CD14-positive monocyte (primary cell): ENCODE data around the gene SOX5. TPM values are rescaled to one million over a fixed set of nuclear protein-coding genes. Genes with fewer than 3 reads are reported as not detected.

Experiments used
- DNase-seq, 3 donors: peaks; one replicate each; pipeline ENCODE4 v3.0.0-alpha.2; 2011 to 2022
- H2AFZ ChIP-seq: 2 replicates; pipeline ENCODE4 v1.6.0; 2012; ENCODE audit warnings: mild to moderate bottlenecking, low read depth, low read length, inconsistent platforms; ENCODE audit not compliant: insufficient read depth, poor library complexity, severe bottlenecking
- H3K27ac ChIP-seq, 2 donors: 1 replicate in 1 of 2; 2 replicates in 1 of 2; pipeline ENCODE4 v1.5.1; 2012 to 2013; ENCODE audit warnings: low read length in 2 of 2, control low read depth in 1 of 2, inconsistent platforms in 1 of 2, low read depth in 1 of 2, mild to moderate bottlenecking in 1 of 2
- H3K27me3 ChIP-seq, 2 donors: one replicate each; pipeline versions ENCODE4 v1.6.0 to v1.6.1; 2011 to 2013; ENCODE audit warnings: low read length in 2 of 2; ENCODE audit not compliant: control insufficient read depth in 2 of 2, insufficient read depth in 2 of 2
- H3K36me3 ChIP-seq, 2 donors: replicated peaks in 1 of 2; 1 replicate in 1 of 2; 2 replicates in 1 of 2; pipeline versions ENCODE4 v1.5.1 to v1.6.1; 2012 to 2013; ENCODE audit warnings: low read length in 2 of 2, control low read depth in 1 of 2, inconsistent platforms in 1 of 2, mild to moderate bottlenecking in 1 of 2; ENCODE audit not compliant: insufficient read depth in 2 of 2, control insufficient read depth in 1 of 2
- H3K4me1 ChIP-seq, 2 donors: 1 replicate in 1 of 2; 2 replicates in 1 of 2; pipeline versions ENCODE4 v1.5.1 to v1.6.1; 2012 to 2013; ENCODE audit warnings: low read length in 2 of 2, control low read depth in 1 of 2, inconsistent platforms in 1 of 2, mild to moderate bottlenecking in 1 of 2, moderate library complexity in 1 of 2; ENCODE audit not compliant: insufficient read depth in 2 of 2, control insufficient read depth in 1 of 2
- H3K4me2 ChIP-seq: replicated peaks from 2 replicates; pipeline ENCODE3; 2012; ENCODE audit warnings: low read length, moderate library complexity, mild to moderate bottlenecking; ENCODE audit not compliant: poor library complexity, severe bottlenecking; ENCODE audit errors: extremely low read depth
- H3K4me3 ChIP-seq, 3 experiments: fragments of 200-600 bp in 1 of 3; sonication (generic) in 1 of 3; replicated peaks in 1 of 3; 1 replicate in 2 of 3; 2 replicates in 1 of 3; pipeline ENCODE4 v1.5.1; 2011 to 2013; ENCODE audit warnings: low read length in 3 of 3, mild to moderate bottlenecking in 3 of 3, control low read depth in 2 of 3, low read depth in 2 of 3, inconsistent platforms in 1 of 3, moderate library complexity in 1 of 3
- H3K79me2 ChIP-seq: 2 replicates; pipeline ENCODE4 v1.6.0; 2012; ENCODE audit warnings: mild to moderate bottlenecking, control low read depth, inconsistent platforms, low read length, moderate library complexity; ENCODE audit not compliant: insufficient read depth
- H3K9ac ChIP-seq: 2 replicates; pipeline ENCODE4 v1.6.0; 2017; ENCODE audit warnings: low read length, mild to moderate bottlenecking; ENCODE audit not compliant: insufficient read depth, poor library complexity, severe bottlenecking
- H3K9me3 ChIP-seq, 2 donors: replicated peaks in 1 of 2; 1 replicate in 1 of 2; 2 replicates in 1 of 2; pipeline versions ENCODE4 v1.5.1 to v1.6.1; 2012 to 2013; ENCODE audit warnings: low read length in 2 of 2, control low read depth in 1 of 2; ENCODE audit not compliant: control insufficient read depth in 1 of 2, insufficient read depth in 1 of 2
- H4K20me1 ChIP-seq: 2 replicates; pipeline ENCODE4 v1.6.0; 2012; ENCODE audit warnings: mild to moderate bottlenecking, low read length, control low read depth, moderate library complexity; ENCODE audit not compliant: insufficient read depth
- H3K27ac Mint-ChIP-seq, 7 donors: one replicate each; pipeline ENCODE4 v1.8.0; 2020; ENCODE audit warnings: mild to moderate bottlenecking in 7 of 7, mixed read lengths in 7 of 7, moderate library complexity in 6 of 7, inconsistent platforms in 2 of 7
- H3K27me3 Mint-ChIP-seq, 3 donors: one replicate each; pipeline ENCODE4 v1.8.0; 2021 to 2022; ENCODE audit warnings: low read depth in 3 of 3, mild to moderate bottlenecking in 3 of 3, mixed read lengths in 3 of 3, moderate library complexity in 3 of 3, inconsistent platforms in 1 of 3
- H3K36me3 Mint-ChIP-seq, 2 donors: one replicate each; pipeline ENCODE4 v1.8.0; 2020; ENCODE audit warnings: mixed read lengths in 2 of 2, inconsistent platforms in 1 of 2, mild to moderate bottlenecking in 1 of 2
- H3K4me1 Mint-ChIP-seq: one replicate; pipeline ENCODE4 v1.8.0; 2020; ENCODE audit warnings: mild to moderate bottlenecking, mixed read lengths
- H3K4me3 Mint-ChIP-seq, 2 donors: one replicate each; pipeline ENCODE4 v1.8.0; 2020; ENCODE audit warnings: mild to moderate bottlenecking in 2 of 2, mixed read lengths in 2 of 2, moderate library complexity in 1 of 2
- H3K9me3 Mint-ChIP-seq, 7 donors: one replicate each; pipeline ENCODE4 v1.8.0; 2020 to 2022; ENCODE audit warnings: mixed read lengths in 7 of 7, mild to moderate bottlenecking in 6 of 7, moderate library complexity in 6 of 7, inconsistent platforms in 2 of 7
- WGBS: methylation state at CpG from one replicate; pipeline ENCODE4 v1.1.5; 2013; ENCODE audit warnings: missing lambda C conversion rate; ENCODE audit not compliant: insufficient coverage; 5-methylcytosine and 5-hydroxymethylcytosine counted together
- intact Hi-C, 2 donors: fragments of 100-400 bp; cut with micrococcal nuclease; formaldehyde crosslinking; loops; one replicate each; pipeline versions ENCODE4 v1.15.0 to v1.15.1; 2023
- polyA plus RNA-seq, 3 donors: library from polyadenylated mRNA; depleted of rRNA in 1 of 3; unstranded in 2 of 3; stranded (reverse) in 1 of 3; fragments of 300-500 nt in 2 of 3; fragments of >200 nt in 1 of 3; fragmentation: Illumina TruSeq in 2 of 3; gene quantifications; 1 replicate in 2 of 3; 2 replicates in 1 of 3; pipeline ENCODE4 v1.2.3, GENCODE V29; 2012 to 2021
- TF ChIP-seq, protein P1 (sequence below): fragments of 200-600 bp; IDR thresholded peaks from one replicate; pipeline ENCODE4 v1.8.0; 2022; ENCODE audit warnings: antibody characterized with exemption, mild to moderate bottlenecking

Gene SOX5
- polyA plus RNA-seq, 3 donors, result not detected

DNA sequence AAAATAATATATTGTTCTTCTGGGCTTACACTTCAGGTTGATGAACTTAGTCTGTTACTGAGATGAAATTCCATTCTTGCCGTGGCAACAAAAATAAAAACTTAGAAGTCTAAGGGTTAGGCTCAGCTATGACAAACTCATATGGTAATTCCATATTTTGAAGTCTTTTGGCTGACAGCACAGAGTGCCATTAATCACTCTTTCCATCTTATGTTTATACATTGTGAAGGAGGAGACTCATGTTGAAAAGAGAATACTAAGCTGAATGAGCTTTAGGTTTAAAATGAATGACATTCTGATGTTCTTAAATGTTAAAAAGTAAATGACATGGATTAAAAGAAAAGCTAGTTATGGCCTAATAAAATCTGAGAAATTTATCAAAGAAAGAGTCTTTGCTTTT lies 291.9 kb downstream of the SOX5 start:
- intact Hi-C loops, result no loop called here
- Histone ChIP-seq H4K20me1 (no peaks in the 10 kb centered on the region), H3K4me2 (no peak overlapping the region), H3K9ac (no peak overlapping the region), H3K36me3 (no peaks in the 10 kb centered on the region), H2AFZ (no peak overlapping the region), H3K27me3 (no peaks in the 10 kb centered on the region), H3K4me3 (no peak overlapping the region), H3K27ac (no peak overlapping the region), H3K9me3 (peaks cover 3 to 6% of the 10 kb centered on the region in 2 donors), H3K4me1 (no peaks in the 10 kb centered on the region), H3K79me2 (no peaks in the 10 kb centered on the region)
- TF ChIP-seq, protein P1, sequence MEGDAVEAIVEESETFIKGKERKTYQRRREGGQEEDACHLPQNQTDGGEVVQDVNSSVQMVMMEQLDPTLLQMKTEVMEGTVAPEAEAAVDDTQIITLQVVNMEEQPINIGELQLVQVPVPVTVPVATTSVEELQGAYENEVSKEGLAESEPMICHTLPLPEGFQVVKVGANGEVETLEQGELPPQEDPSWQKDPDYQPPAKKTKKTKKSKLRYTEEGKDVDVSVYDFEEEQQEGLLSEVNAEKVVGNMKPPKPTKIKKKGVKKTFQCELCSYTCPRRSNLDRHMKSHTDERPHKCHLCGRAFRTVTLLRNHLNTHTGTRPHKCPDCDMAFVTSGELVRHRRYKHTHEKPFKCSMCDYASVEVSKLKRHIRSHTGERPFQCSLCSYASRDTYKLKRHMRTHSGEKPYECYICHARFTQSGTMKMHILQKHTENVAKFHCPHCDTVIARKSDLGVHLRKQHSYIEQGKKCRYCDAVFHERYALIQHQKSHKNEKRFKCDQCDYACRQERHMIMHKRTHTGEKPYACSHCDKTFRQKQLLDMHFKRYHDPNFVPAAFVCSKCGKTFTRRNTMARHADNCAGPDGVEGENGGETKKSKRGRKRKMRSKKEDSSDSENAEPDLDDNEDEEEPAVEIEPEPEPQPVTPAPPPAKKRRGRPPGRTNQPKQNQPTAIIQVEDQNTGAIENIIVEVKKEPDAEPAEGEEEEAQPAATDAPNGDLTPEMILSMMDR, result no peak
- Mint-ChIP-seq H3K27me3 (peaks cover 0 to 2% (median 0%) of the 10 kb centered on the region in 3 donors), H3K9me3 (peaks cover 0 to 10% (median 0%) of the 10 kb centered on the region in 7 donors), H3K4me3 (no peak overlapping the region), H3K27ac (no peak overlapping the region), H3K36me3 (no peaks in the 10 kb centered on the region), H3K4me1 (no peaks in the 10 kb centered on the region)
- no peak for DNase-seq
- no CpG with 5 or more reads among the region's 1 CpG for whole genome bisulfite sequencing

DNA sequence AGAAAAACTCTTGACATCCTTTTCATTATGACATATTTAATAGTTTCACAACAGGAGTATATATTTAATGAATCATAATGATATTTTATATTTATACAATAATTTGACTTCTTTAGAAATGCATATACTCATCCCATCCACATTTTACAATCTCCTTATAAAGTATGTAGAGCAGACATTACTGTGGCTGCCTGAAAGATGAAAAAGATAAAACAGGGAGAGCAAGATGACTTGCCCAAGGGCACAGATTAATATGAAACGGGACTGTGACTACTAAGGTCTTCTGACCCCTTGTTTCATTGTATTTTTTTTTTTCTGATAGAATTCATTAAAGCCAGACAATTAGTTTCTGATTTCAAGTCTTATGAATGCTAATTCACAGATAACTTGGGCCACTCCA lies 293.6 kb downstream of the SOX5 start:
- Histone ChIP-seq H3K9me3 (peaks cover 3 to 6% of the 10 kb centered on the region in 2 donors), H3K27ac (no peak overlapping the region), H3K79me2 (no peaks in the 10 kb centered on the region), H3K4me2 (no peak overlapping the region), H3K4me3 (no peak overlapping the region), H4K20me1 (no peaks in the 10 kb centered on the region), H3K36me3 (no peaks in the 10 kb centered on the region), H3K4me1 (no peaks in the 10 kb centered on the region), H3K27me3 (no peaks in the 10 kb centered on the region), H2AFZ (no peak overlapping the region), H3K9ac (no peak overlapping the region)
- intact Hi-C loops, result no loop called here
- DNase-seq, result no peak
- Mint-ChIP-seq H3K27ac (no peak overlapping the region), H3K4me1 (no peaks in the 10 kb centered on the region), H3K4me3 (no peak overlapping the region), H3K36me3 (no peaks in the 10 kb centered on the region), H3K9me3 (peaks cover 0 to 10% (median 0%) of the 10 kb centered on the region in 7 donors), H3K27me3 (peaks cover 0 to 2% (median 0%) of the 10 kb centered on the region in 3 donors)
- 60% methylated on average over 1 of the region's 1 CpG for WGBS
- TF ChIP-seq, protein P1, result no peak
